ENCODE results near the gene GJB4. TPM values are rescaled to one million over a fixed set of nuclear protein-coding genes. Genes with fewer than 3 reads are reported as not detected.

The GJB4 gene
- polyA plus RNA-seq, 1 of the 3 experiments (the other 2 are of a cell fraction), result not detected

DNA sequence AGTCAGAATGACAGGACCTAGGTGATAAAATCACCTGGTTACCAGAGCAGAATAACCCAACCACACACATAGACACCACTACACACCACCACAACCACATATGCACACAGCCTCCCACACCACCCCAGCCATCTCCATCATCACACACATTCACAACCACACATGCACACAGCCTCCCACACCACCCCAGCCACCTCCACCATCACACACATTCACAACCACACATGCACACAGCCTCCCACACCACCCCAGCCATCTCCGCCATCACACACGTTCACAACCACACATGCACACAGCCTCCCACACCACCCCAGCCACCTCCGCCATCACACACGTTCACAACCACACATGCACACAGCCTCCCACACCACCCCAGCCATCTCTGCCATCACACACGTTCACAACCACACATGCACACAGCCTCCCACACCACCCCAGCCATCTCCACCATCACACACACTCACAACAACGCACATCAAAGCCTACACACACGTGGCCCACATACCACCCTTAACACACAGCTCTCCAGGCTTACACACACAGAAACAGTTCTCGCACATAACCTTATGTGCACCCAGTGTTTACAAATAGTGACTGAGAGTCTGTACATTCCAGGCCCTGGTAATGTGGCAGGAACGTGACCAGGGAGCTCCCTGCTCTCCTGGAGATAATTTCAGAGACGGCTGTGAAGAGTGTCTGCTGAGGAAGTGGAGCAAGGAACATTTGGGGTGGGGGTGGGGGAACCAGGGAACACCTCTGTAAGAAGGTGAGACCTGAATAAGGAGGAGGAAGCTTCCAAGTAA lies 18.2 kb downstream of the GJB4 start:
- ChIA-PET CTCF (interaction anchor here (0.5 kb wide), 1 partner anchor 1802 kb away, joined by 3 read pairs; no protein-coding TSS in a partner anchor), POLR2A (no interaction called here)
- TF ChIP-seq, protein P1, sequence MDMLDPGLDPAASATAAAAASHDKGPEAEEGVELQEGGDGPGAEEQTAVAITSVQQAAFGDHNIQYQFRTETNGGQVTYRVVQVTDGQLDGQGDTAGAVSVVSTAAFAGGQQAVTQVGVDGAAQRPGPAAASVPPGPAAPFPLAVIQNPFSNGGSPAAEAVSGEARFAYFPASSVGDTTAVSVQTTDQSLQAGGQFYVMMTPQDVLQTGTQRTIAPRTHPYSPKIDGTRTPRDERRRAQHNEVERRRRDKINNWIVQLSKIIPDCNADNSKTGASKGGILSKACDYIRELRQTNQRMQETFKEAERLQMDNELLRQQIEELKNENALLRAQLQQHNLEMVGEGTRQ (IDR thresholded peaks at IDR 0.05; ENCODE audit: borderline replicate concordance, low read depth, low read length), result no peak
- TF ChIP-seq CHD2 (IDR thresholded peaks at IDR 0.05; ENCODE audit: low read length, partially characterized antibody), result no peak
- TF ChIP-seq, protein P2, sequence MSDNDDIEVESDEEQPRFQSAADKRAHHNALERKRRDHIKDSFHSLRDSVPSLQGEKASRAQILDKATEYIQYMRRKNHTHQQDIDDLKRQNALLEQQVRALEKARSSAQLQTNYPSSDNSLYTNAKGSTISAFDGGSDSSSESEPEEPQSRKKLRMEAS (IDR thresholded peaks at IDR 0.05; ENCODE audit: low read depth), result no peak
- TF ChIP-seq FOXM1 (IDR thresholded peaks at IDR 0.05; ENCODE audit: low read depth), result no peak
- no peak for TF ChIP-seq RAD21 (IDR thresholded peaks at IDR 0.05; ENCODE audit: low read length)
- no peak for TF ChIP-seq MEF2A (IDR thresholded peaks at IDR 0.05; ENCODE audit: borderline replicate concordance, low read depth)
- TF ChIP-seq, protein P3, sequence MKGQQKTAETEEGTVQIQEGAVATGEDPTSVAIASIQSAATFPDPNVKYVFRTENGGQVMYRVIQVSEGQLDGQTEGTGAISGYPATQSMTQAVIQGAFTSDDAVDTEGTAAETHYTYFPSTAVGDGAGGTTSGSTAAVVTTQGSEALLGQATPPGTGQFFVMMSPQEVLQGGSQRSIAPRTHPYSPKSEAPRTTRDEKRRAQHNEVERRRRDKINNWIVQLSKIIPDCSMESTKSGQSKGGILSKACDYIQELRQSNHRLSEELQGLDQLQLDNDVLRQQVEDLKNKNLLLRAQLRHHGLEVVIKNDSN (IDR thresholded peaks at IDR 0.05; ENCODE audit: borderline replicate concordance, low read depth), result no peak
- TF ChIP-seq ELF1 (IDR thresholded peaks at IDR 0.05), result no peak
- no peaks in the 10 kb centered on the region for H3K9me3 ChIP-seq
- no peak for DNase-seq
- no peaks in the 10 kb centered on the region for H3K9me2 ChIP-seq
- H3K4me3 ChIP-seq (ENCODE audit: low read depth in 2 of 2, low read length in 1 of 2), result no peak overlapping the region
- no peaks in the 10 kb centered on the region for H4K20me1 ChIP-seq (ENCODE audit: insufficient read depth)
- no peaks in the 10 kb centered on the region for H3K36me3 ChIP-seq (replicated peaks in 1 of 2; ENCODE audit: control insufficient read depth in 1 of 2, insufficient read depth in 2 of 2, low read length in 1 of 2)
- 32% methylated on average over 10 of the region's 10 CpGs for WGBS (ENCODE audit: low lambda C conversion rate)
- no peak overlapping the region for H3K9ac ChIP-seq
- no peaks in the 10 kb centered on the region for H3F3A ChIP-seq (replicated peaks; ENCODE audit: insufficient read depth)
- no peak overlapping the region for H3K4me2 ChIP-seq
- H2AFZ ChIP-seq (ENCODE audit: low read depth), result no peak overlapping the region
- H3K27me3 ChIP-seq (ENCODE audit: insufficient read depth), result peaks cover 32% of the 10 kb centered on the region
- H3K4me1 ChIP-seq (ENCODE audit: control insufficient read depth in 1 of 2, insufficient read depth in 2 of 2, low read depth in 1 of 2, low read length in 1 of 2), result peaks cover 0 to 4% of the 10 kb centered on the region in 2 experiments; a peak in 1 of 4 replicates
- H3K27ac ChIP-seq (ENCODE audit: low read depth in 2 of 2, low read length in 1 of 2), result no peak overlapping the region
- H3K79me2 ChIP-seq (ENCODE audit: insufficient read depth), result no peaks in the 10 kb centered on the region

DNA sequence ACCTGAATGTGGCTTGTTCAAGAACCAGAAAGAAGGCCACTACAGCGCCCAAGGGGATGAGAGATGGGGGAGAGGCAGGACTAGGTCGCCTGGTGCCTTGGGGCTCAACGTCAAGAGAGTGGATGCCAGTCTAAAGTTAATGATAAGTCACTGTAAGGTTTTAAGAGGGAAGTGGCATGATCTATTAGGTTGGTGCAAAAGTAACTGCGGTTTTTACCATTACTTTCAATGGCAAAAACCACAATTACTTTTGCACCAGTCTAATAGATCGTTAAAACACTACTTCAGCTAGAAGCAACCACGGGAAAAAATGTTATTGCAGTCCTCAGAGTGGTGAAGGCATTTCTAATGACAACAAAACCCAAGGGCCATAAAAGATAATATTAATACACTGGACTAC lies 18.8 kb downstream of the GJB4 start:
- Histone ChIP-seq H3K9me3 (no peaks in the 10 kb centered on the region), H3K36me3 (replicated peaks in 1 of 2; ENCODE audit: control insufficient read depth in 1 of 2, insufficient read depth in 2 of 2, low read length in 1 of 2) (no peaks in the 10 kb centered on the region), H3K4me1 (ENCODE audit: control insufficient read depth in 1 of 2, insufficient read depth in 2 of 2, low read depth in 1 of 2, low read length in 1 of 2) (peaks cover 0 to 4% of the 10 kb centered on the region in 2 experiments; a peak in 1 of 4 replicates), H3K79me2 (ENCODE audit: insufficient read depth) (no peaks in the 10 kb centered on the region), H3K27ac (ENCODE audit: low read depth in 2 of 2, low read length in 1 of 2) (no peak overlapping the region), H3K9me2 (no peaks in the 10 kb centered on the region), H2AFZ (ENCODE audit: low read depth) (no peak overlapping the region), H3K4me2 (no peak overlapping the region), H4K20me1 (ENCODE audit: insufficient read depth) (no peaks in the 10 kb centered on the region), H3F3A (replicated peaks; ENCODE audit: insufficient read depth) (no peaks in the 10 kb centered on the region), H3K9ac (no peak overlapping the region), H3K27me3 (ENCODE audit: insufficient read depth) (peaks cover 32% of the 10 kb centered on the region), H3K4me3 (ENCODE audit: low read depth in 2 of 2, low read length in 1 of 2) (no peak overlapping the region)
- WGBS (ENCODE audit: low lambda C conversion rate), result 20% methylated on average over 6 of the region's 6 CpGs
- ChIA-PET CTCF (interaction anchor here (1.2 to 1.7 kb wide), 2 partner anchors 36 to 82 kb away, joined by 5 read pairs; partner anchors contain the start of gene SMIM12), POLR2A (no interaction called here)
- no peak for DNase-seq
- TF ChIP-seq ELF1 (IDR thresholded peaks at IDR 0.05), result no peak
- no peak for TF ChIP-seq JUND (IDR thresholded peaks at IDR 0.05)
- no peak for TF ChIP-seq NFIC (IDR thresholded peaks at IDR 0.05; ENCODE audit: borderline replicate concordance)
- no peak for TF ChIP-seq TAF1 (IDR thresholded peaks at IDR 0.05; ENCODE audit: borderline replicate concordance, low read depth, low read length)
- TF ChIP-seq, protein P4, sequence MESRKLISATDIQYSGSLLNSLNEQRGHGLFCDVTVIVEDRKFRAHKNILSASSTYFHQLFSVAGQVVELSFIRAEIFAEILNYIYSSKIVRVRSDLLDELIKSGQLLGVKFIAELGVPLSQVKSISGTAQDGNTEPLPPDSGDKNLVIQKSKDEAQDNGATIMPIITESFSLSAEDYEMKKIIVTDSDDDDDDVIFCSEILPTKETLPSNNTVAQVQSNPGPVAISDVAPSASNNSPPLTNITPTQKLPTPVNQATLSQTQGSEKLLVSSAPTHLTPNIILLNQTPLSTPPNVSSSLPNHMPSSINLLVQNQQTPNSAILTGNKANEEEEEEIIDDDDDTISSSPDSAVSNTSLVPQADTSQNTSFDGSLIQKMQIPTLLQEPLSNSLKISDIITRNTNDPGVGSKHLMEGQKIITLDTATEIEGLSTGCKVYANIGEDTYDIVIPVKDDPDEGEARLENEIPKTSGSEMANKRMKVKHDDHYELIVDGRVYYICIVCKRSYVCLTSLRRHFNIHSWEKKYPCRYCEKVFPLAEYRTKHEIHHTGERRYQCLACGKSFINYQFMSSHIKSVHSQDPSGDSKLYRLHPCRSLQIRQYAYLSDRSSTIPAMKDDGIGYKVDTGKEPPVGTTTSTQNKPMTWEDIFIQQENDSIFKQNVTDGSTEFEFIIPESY (IDR thresholded peaks at IDR 0.05; ENCODE audit: borderline replicate concordance, low read depth), result no peak
- no peak for TF ChIP-seq TCF12 (IDR thresholded peaks at IDR 0.05)
- no peak for TF ChIP-seq FOXM1 (IDR thresholded peaks at IDR 0.05; ENCODE audit: low read depth)
- no peak for TF ChIP-seq SIN3A (IDR thresholded peaks at IDR 0.05; ENCODE audit: borderline replicate concordance, low read depth, low read length)
